H9 (cell line): Measurements from ENCODE around the gene THRB. TPM values are rescaled to one million over a fixed set of nuclear protein-coding genes. Genes with fewer than 3 reads are reported as not detected.

ENCODE experiments used
- DNase-seq: peaks from one replicate; pipeline ENCODE4 v3.0.0-alpha.2; 2017
- H2AFZ ChIP-seq: one replicate; pipeline ENCODE4 v1.6.1; 2013; ENCODE audit warnings: mild to moderate bottlenecking, low read length, control low read depth, moderate library complexity
- H2AK5ac ChIP-seq: 2 replicates; pipeline ENCODE4 v1.6.1; 2013; ENCODE audit warnings: low read length, control low read depth, mixed read lengths; ENCODE audit not compliant: insufficient read length
- H2BK120ac ChIP-seq: one replicate; pipeline ENCODE4 v1.6.1; 2013; ENCODE audit warnings: low read depth, mild to moderate bottlenecking, low read length, control low read depth, inconsistent platforms; ENCODE audit not compliant: poor library complexity, severe bottlenecking
- H2BK12ac ChIP-seq: 2 replicates; pipeline ENCODE4 v1.6.1; 2013; ENCODE audit warnings: low read length, control low read depth, mixed read lengths, low read depth; ENCODE audit not compliant: insufficient read length
- H2BK15ac ChIP-seq: 2 replicates; pipeline ENCODE4 v1.6.1; 2013; ENCODE audit warnings: low read depth, low read length, control low read depth
- H2BK20ac ChIP-seq: one replicate; pipeline ENCODE4 v1.6.1; 2013; ENCODE audit warnings: low read depth, mild to moderate bottlenecking, low read length, control low read depth, inconsistent platforms; ENCODE audit not compliant: poor library complexity, severe bottlenecking
- H2BK5ac ChIP-seq: 2 replicates; pipeline ENCODE4 v1.6.1; 2013; ENCODE audit warnings: low read length, control low read depth, mixed read lengths; ENCODE audit not compliant: insufficient read length
- H3K14ac ChIP-seq: 2 replicates; pipeline ENCODE4 v1.6.1; 2013; ENCODE audit warnings: low read length, control low read depth; ENCODE audit not compliant: insufficient read depth
- H3K18ac ChIP-seq: 2 replicates; pipeline ENCODE4 v1.6.1; 2013; ENCODE audit warnings: low read depth, mild to moderate bottlenecking, mixed read lengths, low read length, control low read depth; ENCODE audit not compliant: insufficient read length
- H3K23ac ChIP-seq: 2 replicates; pipeline ENCODE4 v1.6.1; 2013; ENCODE audit warnings: low read length, control low read depth, mixed read lengths, low read depth; ENCODE audit not compliant: insufficient read length
- H3K23me2 ChIP-seq: 2 replicates; pipeline ENCODE4 v1.6.1; 2013; ENCODE audit warnings: low read depth, mild to moderate bottlenecking, mixed read lengths, low read length, control low read depth; ENCODE audit not compliant: insufficient read length, poor library complexity, severe bottlenecking
- H3K27ac ChIP-seq: 2 replicates; pipeline ENCODE4 v1.5.1; 2013; ENCODE audit warnings: low read length, control low read depth, mixed read lengths, low read depth; ENCODE audit not compliant: insufficient read length
- H3K27me3 ChIP-seq: 2 replicates; pipeline ENCODE4 v1.6.1; 2013; ENCODE audit warnings: low read length, control low read depth, inconsistent platforms; ENCODE audit not compliant: insufficient read depth
- H3K4ac ChIP-seq: 2 replicates; pipeline ENCODE4 v1.6.1; 2013; ENCODE audit warnings: low read depth, mild to moderate bottlenecking, control low read depth, inconsistent platforms, low read length, moderate library complexity
- H3K4me1 ChIP-seq: 2 replicates; pipeline ENCODE4 v1.6.1; 2013; ENCODE audit warnings: low read length, control low read depth, inconsistent platforms; ENCODE audit not compliant: insufficient read depth
- H3K4me2 ChIP-seq: 2 replicates; pipeline ENCODE4 v1.6.1; 2013; ENCODE audit warnings: low read length, control low read depth, mixed read lengths; ENCODE audit not compliant: insufficient read length, insufficient read depth
- H3K56ac ChIP-seq: 2 replicates; pipeline ENCODE4 v1.6.1; 2013; ENCODE audit warnings: low read depth, mild to moderate bottlenecking, mixed read lengths, low read length, control low read depth; ENCODE audit not compliant: insufficient read length
- H3K79me1 ChIP-seq: 2 replicates; pipeline ENCODE4 v1.6.1; 2013; ENCODE audit warnings: low read depth, mild to moderate bottlenecking, moderate library complexity, low read length, control low read depth, inconsistent platforms; ENCODE audit not compliant: insufficient read depth, poor library complexity, severe bottlenecking
- H3K79me2 ChIP-seq: 2 replicates; pipeline ENCODE4 v1.6.1; 2013; ENCODE audit warnings: low read length, control low read depth, inconsistent platforms; ENCODE audit not compliant: insufficient read depth
- H3K9ac ChIP-seq: 2 replicates; pipeline ENCODE4 v1.6.1; 2013; ENCODE audit warnings: low read length, control low read depth, mixed read lengths; ENCODE audit not compliant: insufficient read length; ENCODE audit errors: extremely low read depth
- H3K9me3 ChIP-seq: one replicate; pipeline ENCODE4 v1.6.1; 2013; ENCODE audit warnings: low read depth, low read length, inconsistent platforms; ENCODE audit not compliant: control insufficient read depth
- H3T11ph ChIP-seq: one replicate; pipeline ENCODE4 v1.6.1; 2013; ENCODE audit warnings: mild to moderate bottlenecking, low read length, control low read depth, inconsistent platforms
- H4K20me1 ChIP-seq: one replicate; pipeline ENCODE4 v1.6.1; 2013; ENCODE audit not compliant: control insufficient read depth, insufficient read length, insufficient read depth
- H4K5ac ChIP-seq: 2 replicates; pipeline ENCODE4 v1.6.1; 2013; ENCODE audit warnings: low read depth, mild to moderate bottlenecking, mixed read lengths, low read length, control low read depth; ENCODE audit not compliant: insufficient read length
- H4K8ac ChIP-seq: replicated peaks from 2 replicates; pipeline ENCODE4 v1.6.1; 2013; ENCODE audit warnings: low read length, control low read depth, mixed read lengths, low read depth; ENCODE audit not compliant: insufficient read length
- H4K91ac ChIP-seq: 2 replicates; pipeline ENCODE4 v1.6.1; 2013; ENCODE audit warnings: low read depth, mild to moderate bottlenecking, moderate library complexity, mixed read lengths, low read length, control low read depth; ENCODE audit not compliant: insufficient read length
- H3K27ac Mint-ChIP-seq, 3 experiments: 2 replicates in 2 of 3; 3 replicates in 1 of 3; pipeline ENCODE4 v1.8.0; 2020 to 2021; ENCODE audit warnings: mixed read lengths in 3 of 3, mild to moderate bottlenecking in 1 of 3, moderate library complexity in 1 of 3
- H3K27me3 Mint-ChIP-seq: 2 replicates; pipeline ENCODE4 v1.8.0; 2021; ENCODE audit warnings: low read depth, mild to moderate bottlenecking, moderate library complexity, mixed read lengths
- H3K36me3 Mint-ChIP-seq, 3 experiments: 2 replicates in 2 of 3; 3 replicates in 1 of 3; pipeline ENCODE4 v1.8.0; 2020 to 2021; ENCODE audit warnings: low read depth in 3 of 3, mixed read lengths in 3 of 3; ENCODE audit not compliant: insufficient read depth in 1 of 3
- H3K4me1 Mint-ChIP-seq, 2 experiments: 2 replicates each; pipeline ENCODE4 v1.8.0; 2020; ENCODE audit warnings: mixed read lengths in 2 of 2
- H3K4me3 Mint-ChIP-seq, 2 experiments: 2 replicates in 1 of 2; 3 replicates in 1 of 2; pipeline ENCODE4 v1.8.0; 2020 to 2021; ENCODE audit warnings: mild to moderate bottlenecking in 2 of 2, mixed read lengths in 2 of 2, moderate library complexity in 1 of 2
- H3K9me3 Mint-ChIP-seq, 2 experiments: 2 replicates in 1 of 2; 3 replicates in 1 of 2; pipeline ENCODE4 v1.8.0; 2020; ENCODE audit warnings: mild to moderate bottlenecking in 2 of 2, mixed read lengths in 2 of 2, moderate library complexity in 1 of 2
- CTCF ChIP-seq: fragments of 200-600 bp; sonication (generic); conservative IDR thresholded peaks from 3 replicates; pipeline ENCODE4 v1.8.0; 2021; ENCODE audit warnings: antibody characterized with exemption, mild to moderate bottlenecking
- WGBS: extraction: QIAGEN DNeasy Blood & Tissue Kit; methylation state at CpG from one replicate; pipeline ENCODE4 v1.1.7; 2013; ENCODE audit warnings: missing lambda C conversion rate, low lambda C conversion rate, mixed read lengths; ENCODE audit not compliant: insufficient read length; ENCODE audit errors: extremely low coverage; 5-methylcytosine and 5-hydroxymethylcytosine counted together
- total RNA-seq: library from RNA; stranded (reverse); gene quantifications from 2 replicates; pipeline ENCODE4 v1.2.1, GENCODE V29; 2021

Gene THRB
- total RNA-seq, 1 experiment from 2014 or later, result 8.6 TPM

- H4K20me1 ChIP-seq, result no peaks in the 10 kb centered on the region
- H3K4me1 Mint-ChIP-seq, result peaks cover 27 to 36% of the 10 kb centered on the region in 2 experiments
- H2BK12ac ChIP-seq, result no peak overlapping the region
- H3K18ac ChIP-seq, result no peak overlapping the region
- no peak overlapping the region for H3K4me2 ChIP-seq
- H3K23me2 ChIP-seq, result no peaks in the 10 kb centered on the region
- H3K4me3 Mint-ChIP-seq, result no peak overlapping the region
- H3K27me3 Mint-ChIP-seq, result no peaks in the 10 kb centered on the region
- H2AFZ ChIP-seq, result no peak overlapping the region
- H3K79me2 ChIP-seq, result no peaks in the 10 kb centered on the region
- no peaks in the 10 kb centered on the region for H3K36me3 Mint-ChIP-seq
- no peak overlapping the region for H3K4ac ChIP-seq
- no peak for DNase-seq
- no peak overlapping the region for H3K23ac ChIP-seq
- H3K4me1 ChIP-seq, result peaks cover 10% of the 10 kb centered on the region
- H3K27ac ChIP-seq, result no peak overlapping the region
- H2BK15ac ChIP-seq, result no peak overlapping the region
- no peak overlapping the region for H2BK20ac ChIP-seq
- no peak overlapping the region for H2BK120ac ChIP-seq
- no peaks in the 10 kb centered on the region for H3K27me3 ChIP-seq
- no peak for TF ChIP-seq CTCF
- WGBS, result no CpG with 5 or more reads among the region's 14 CpGs
- H3K27ac Mint-ChIP-seq, result no peak overlapping the region; a peak in 1 of 7 replicates
- no peak overlapping the region for H4K8ac ChIP-seq
- no peaks in the 10 kb centered on the region for H3K9me3 ChIP-seq
- H4K91ac ChIP-seq, result no peak overlapping the region
- no peak overlapping the region for H2AK5ac ChIP-seq
- no peaks in the 10 kb centered on the region for H3K9me3 Mint-ChIP-seq
- H3K56ac ChIP-seq, result no peak overlapping the region
- H3K79me1 ChIP-seq, result no peaks in the 10 kb centered on the region
- H4K5ac ChIP-seq, result no peak overlapping the region
- no peak overlapping the region for H3K9ac ChIP-seq
- no peak overlapping the region for H3T11ph ChIP-seq
- no peak overlapping the region for H3K14ac ChIP-seq
- no peak overlapping the region for H2BK5ac ChIP-seq
These were observed 329.6 kb downstream of the THRB start for GRCh38 chr3:24164967-24165602.
